Myocyte (in vitro differentiated cells): ENCODE data around the gene PSD2. TPM values are rescaled to one million over a fixed set of nuclear protein-coding genes. Genes with fewer than 3 reads are reported as not detected.

Experiments used
- DNase-seq: peaks from one replicate; pipeline ENCODE4 v3.0.0-alpha.2; 2012; ENCODE audit warnings: low read depth
- total RNA-seq: library from RNA; depleted of rRNA; stranded (reverse); fragments of >200 nt; gene quantifications from 2 replicates; pipeline ENCODE4 v1.2.3, GENCODE V29; 2014

PSD2 gene
- total RNA-seq, 1 donor from 2014 or later, result not detected

DNA sequence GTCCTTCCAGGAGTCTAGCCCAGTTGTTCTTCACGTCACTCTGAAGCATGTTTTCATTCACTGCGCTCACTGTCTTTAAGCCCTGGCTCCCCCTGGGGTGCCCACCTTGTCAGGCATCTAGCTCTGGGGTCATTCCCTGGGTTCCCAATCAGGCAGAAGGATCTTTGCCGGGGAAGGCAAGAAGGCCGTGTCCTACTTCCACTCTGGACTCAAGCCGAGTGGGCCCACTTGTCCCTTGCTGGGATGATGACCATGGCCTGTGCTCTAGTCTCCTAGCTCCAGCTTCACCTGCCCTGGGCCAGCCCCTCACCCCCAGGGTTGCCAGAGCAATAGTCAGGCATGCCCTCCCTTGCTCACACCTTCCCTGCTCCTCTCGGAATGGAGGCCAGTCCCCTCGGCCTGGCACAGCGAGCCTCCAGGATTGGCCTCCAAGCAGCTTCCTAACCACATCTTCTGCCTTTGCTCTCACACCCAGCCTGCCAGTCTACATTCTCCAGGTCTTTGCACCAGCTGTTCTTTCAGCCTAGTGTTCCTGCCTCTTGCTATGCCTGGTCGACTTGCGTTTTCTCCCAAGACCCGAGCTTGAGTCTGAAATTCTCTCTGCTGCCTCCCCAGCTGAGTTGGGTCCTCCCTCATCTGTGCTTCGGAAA is 32.2 kb upstream of the PSD2 start:
- DNase-seq, result peak; percentile 42

DNA sequence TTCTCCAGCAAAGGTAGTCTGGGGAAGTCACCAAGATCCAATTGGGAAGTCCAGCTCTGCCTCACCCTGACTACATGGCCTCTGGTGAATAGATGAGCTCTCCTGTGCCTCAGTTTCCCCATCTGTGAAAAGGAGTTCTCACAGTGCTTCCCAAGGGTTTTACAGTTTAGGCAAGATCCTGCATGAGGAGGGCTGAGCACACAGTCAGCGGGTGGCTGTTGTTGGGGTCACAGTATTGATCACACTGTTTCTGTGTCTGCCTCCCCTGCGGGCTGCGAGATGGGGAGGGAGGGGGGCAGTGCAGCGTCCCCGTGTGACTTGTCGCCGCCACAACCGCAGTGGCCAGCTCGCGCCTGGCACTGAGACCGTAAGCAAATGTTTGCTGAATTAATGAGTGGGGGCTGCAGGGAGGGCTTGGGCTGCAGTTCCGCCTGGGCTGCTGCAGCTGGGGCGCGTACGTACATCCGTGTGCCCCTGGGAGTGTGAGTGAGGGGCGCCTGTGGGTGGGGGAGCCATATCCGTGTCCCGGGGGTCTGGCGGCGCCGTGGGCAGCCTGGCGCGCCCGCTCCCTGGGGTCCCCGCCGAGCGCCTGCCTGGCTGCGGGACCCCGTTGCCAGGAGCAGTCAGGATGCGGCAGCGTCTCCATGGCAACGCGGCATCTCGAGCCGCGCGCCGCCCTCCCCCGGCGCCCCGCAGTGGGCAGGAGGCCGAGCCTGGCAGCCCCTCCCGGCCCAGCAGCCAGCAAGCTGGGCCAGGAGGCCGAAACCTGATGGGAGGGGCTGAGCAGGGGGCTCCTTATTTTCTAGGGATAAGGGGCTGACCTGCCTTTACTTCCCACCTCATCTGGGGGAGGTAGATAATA is 31.4 kb upstream of the PSD2 start:
- no peak for DNase-seq

DNA sequence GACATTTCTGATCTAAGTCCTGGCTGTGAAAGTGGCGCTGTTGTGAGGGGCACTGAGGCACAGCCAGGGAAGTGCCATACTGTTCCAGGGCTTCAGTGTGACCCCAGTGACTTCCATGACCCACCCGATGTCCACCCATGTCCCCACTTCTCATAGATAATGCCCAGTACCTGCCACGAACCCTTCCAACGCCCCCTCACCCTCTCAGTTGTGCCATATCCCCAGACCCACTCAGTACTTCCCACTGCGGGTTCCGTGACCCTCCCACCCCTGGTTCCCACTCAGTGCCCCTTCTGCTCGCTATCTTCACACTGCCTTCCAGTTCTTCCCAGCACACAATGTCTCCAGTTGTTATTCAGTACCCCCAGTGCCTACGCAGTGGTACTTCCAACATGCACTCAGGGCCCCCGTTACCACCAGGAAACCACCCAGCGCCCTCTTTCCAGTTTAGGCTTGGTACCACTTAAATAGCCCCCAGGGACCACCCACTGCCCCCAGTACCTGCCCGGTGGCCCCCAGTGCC is 30.7 kb upstream of the PSD2 start:
- no peak for DNase-seq

GRCh38 chr5:139765409-139766217 is 30.0 kb upstream of the PSD2 start:
- peak; percentile 81 for DNase-seq

- DNase-seq, result no peak
These were observed 27.6 kb upstream of the PSD2 start for GRCh38 chr5:139767960-139768359.

DNA sequence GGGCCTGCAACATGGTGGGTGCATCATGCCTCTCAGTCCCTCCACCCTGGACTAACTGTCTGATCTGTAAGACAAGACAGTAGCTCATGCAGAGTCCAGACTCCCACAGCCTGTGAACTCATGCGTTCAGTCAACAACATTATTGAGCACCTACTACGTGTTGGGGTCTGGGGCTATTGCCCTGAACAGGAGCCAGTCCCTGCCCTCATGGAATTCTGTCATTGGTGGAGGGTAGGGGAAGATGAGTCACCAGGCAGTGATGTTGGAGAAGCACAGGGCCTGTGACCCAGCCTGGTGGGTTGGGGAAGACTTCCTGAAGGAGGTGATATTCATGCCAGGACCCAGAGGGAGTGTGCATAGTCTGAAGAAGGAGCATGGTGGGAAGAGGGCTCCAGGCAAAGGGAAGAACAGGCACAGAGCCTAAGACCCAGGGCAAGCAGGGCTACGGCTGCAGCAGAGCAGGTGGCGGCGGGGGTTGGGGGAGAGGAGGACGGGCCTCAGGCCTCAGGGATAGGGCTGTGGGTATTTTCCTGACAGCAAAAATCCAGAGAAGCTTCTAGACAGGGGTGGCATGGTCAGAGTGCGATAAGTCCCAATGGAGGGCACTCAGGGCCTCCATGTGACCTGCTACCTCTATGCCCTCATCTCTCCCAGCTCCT is 26.7 kb upstream of the PSD2 start:
- no peak for DNase-seq

DNA sequence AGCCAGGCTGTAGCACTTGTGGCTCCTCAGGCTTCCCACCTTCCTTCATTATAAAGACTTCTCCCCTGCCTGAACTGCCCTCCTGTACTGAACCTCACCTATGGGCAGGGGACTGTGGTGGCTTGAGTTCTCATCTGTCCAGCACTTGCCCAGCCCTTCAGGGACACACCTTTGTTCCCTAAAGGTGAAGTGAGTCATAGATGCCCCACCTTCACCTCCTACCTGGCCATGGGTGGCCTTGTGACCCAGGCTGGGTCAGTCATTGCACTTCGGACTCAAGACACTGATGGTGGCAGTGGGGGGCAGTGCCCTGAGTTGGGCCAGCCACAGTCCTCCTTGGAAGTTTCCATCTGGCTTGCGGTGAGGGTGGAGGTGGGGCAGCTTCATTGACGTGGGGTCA is 26.1 kb upstream of the PSD2 start:
- DNase-seq, result no peak

- no peak for DNase-seq
These were observed 24.9 kb upstream of the PSD2 start for GRCh38 chr5:139770722-139771121.

DNA sequence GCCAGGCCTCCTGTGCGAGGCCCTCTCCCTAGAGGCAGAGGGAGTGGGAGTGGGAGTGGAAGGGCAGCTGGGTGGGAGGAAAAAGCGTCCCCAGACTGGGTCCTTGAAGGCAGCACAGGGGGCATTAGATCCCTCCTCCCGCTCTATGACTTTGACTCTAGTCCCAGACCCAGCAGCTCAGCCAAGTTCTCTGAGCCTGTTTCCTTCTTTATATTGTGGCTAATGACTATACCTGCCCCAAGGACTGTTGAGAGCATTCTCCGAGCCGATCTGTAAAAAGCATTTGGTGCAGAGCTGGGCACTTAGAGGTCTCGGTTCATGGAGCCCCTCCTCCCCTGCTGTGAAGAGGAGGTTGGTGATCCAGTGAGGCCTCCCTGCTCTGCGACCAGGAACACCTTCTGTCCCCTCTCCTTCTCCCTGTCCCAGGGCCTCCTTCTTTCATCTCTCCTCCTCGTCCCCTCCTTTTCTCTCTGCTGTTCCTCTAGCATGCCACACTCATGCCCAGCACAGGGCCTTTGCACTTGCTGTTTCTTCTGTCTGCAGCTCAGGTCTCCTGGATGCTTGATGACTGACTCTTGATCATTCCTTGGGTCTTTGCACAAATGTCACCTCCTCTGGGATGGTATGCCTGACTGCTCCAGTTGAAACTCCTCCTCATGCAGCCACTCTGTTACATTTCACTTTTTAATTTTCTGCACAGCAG is 23.4 kb upstream of the PSD2 start:
- no peak for DNase-seq

- DNase-seq, result no peak
These were observed 22.5 kb upstream of the PSD2 start for GRCh38 chr5:139772927-139773690.

DNA sequence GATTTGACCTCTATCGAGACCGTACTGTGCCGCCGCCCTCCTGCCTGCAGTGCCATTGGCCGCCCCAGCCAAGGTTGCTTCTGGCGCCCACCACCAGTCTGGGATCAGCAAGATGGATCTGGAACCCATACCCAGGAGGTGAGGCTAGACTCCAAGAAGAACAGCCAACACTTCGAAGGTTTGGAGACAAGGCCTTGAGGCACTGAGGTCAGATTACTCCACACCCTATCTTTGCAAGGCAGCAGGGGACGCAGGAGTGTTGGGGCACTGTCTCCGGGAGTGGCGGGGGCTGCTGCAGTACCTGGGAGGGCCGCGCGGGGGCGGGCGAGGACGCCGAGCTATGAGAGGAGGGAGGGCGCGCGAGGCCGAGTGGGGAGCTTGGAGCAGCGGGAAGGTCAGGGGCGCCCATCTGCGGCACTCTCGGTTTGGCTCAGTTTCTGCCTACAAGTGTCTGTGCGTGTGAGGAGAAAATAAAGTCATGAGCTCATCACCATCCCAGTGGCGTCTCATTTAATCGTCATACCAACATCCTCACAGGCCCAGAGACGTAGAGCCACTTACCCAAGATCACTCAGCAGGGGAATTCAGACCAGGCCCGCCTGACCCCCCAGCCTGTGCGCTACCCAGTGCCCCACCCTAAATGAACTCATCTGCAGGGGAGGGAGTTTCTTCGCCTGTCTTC is 20.5 kb upstream of the PSD2 start:
- peak; percentile 86 for DNase-seq

GRCh38 chr5:139775872-139776271 is 19.7 kb upstream of the PSD2 start:
- DNase-seq, result no peak

GRCh38 chr5:139776861-139777260 is 18.7 kb upstream of the PSD2 start:
- no peak for DNase-seq

GRCh38 chr5:139783436-139783965 is 12.1 kb upstream of the PSD2 start:
- DNase-seq, result no peak

DNA sequence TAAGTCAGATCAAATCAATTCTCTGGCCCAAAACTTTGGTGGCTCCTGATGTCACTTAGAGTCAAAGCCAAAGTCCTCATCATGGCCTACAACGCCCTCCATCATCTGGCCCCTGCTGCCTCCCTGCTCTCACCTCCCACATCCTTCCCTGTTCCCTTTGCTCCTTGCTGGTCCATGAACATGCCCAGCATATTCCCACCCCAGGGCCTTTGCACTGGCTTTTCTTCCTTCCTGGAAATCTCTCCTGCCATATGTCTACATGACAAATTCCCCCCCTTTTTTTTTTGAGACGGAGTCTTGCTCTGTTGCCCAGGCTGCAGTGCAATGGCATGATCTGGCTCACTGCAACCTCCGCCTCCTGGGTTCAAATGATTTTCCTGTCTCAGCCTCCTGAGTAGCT is 11.1 kb upstream of the PSD2 start:
- no peak for DNase-seq

- DNase-seq, result no peak
These were observed 8.4 kb upstream of the PSD2 start for GRCh38 chr5:139787257-139787567.

DNA sequence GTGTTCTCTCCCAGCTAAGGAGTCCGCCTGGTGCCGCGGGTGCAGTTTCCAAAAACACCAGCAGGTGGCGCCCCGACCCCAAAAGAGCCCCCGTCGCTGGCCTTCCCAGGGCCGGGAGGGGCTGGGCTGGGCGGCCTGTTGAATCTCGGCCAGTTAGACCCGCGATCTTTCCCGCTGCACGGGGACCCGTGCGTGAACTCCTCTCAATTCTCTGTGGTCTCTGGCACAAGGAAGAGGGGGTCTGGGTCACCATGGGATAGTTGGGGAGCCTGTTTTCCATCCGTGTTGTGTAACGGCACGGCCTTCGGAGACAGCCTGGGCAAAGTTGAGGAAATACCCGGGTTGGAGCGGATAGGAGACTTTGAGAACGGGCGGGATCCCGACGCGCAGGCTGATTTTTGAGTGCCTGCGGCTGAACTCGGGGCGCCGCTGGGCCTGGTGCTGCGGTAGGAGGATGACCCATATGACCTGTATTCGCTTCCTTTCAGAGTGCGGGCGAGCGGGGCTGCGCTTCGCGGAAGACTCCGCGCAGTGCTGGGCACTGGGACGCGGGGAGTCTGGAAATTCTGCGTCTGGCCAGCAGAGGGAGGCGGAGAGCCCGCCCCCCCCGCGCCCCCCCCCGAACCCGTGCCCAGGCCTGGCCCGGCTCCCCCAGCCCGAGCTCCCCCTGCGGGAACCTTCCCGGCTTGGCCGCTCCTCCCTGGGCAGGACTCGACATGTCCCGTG is 7.9 kb upstream of the PSD2 start:
- peak; percentile 88 for DNase-seq

DNA sequence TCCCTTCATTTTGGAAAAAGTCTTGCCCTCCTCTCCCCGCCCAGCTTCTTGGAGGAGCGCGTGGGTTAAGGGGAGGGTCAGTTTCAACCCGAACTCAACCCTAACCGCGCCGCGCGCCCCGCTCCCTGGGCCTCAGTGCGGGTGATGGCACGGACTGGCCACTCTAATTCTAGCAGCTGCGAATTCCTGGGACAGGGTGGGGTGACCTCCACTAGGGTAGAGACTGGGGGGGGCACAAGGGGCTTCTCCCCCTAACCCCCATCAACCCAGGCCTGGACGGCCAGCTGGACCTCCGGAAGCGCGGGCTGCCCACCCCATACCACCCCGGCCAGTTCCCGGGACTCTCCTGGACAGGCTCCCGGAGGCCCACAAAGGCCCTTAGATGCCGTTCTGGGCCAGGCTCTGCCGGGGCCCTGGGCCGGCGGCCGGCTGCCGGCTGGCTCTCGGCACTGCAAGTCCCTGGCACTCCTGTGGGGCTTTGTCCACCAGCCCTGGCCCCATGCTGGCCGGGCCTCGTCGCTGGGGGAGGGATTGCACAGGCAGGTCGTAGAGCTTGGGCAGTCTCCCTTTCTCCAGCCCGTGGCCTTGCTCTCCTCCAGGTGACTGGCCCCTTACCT is 7.2 kb upstream of the PSD2 start:
- DNase-seq, result no peak
